Coronary artery (tissue), 2 donors: ENCODE results near the gene PVRIG.
"Not testable (repeated sequence)": the region's sequence is repeated elsewhere in the genome, so short reads cannot be mapped to it uniquely, and the experiment has no call there.

ENCODE experiments used
- DNase-seq: peaks from one replicate; pipeline ENCODE4 v3.0.0-alpha.2; 2017; ENCODE audit warnings: low spot score
- H3K27ac ChIP-seq, 2 donors: fragments of 200-600 bp; sonication (generic); one replicate each; pipeline ENCODE4 v1.5.1; 2016 to 2019
- H3K4me3 ChIP-seq: fragments of 200-600 bp; sonication (generic); 2 replicates; pipeline ENCODE4 v1.5.1; 2016; ENCODE audit warnings: mild to moderate bottlenecking, moderate library complexity
- CTCF ChIP-seq: fragments of 200-600 bp; sonication (generic); IDR thresholded peaks from one replicate; pipeline ENCODE4 v1.5.1; 2019; ENCODE audit warnings: antibody characterized with exemption

The PVRIG gene

GRCh38 chr7:100222445-100223132 lies 2.8 kb downstream of the PVRIG start:
- DNase-seq, result no peak

GRCh38 chr7:100223376-100223927 lies 3.7 kb downstream of the PVRIG start:
- not testable (repeated sequence) for H3K27ac ChIP-seq, H3K4me3 ChIP-seq, DNase-seq

More at GRCh38 chr7:100222445-100223132, 2.8 kb downstream of the PVRIG start:
- Histone ChIP-seq H3K27ac (no peak overlapping the region), H3K4me3 (no peak overlapping the region)
- no peak for TF ChIP-seq CTCF

GRCh38 chr7:100224891-100225290 lies 5.1 kb downstream of the PVRIG start:
- H3K4me3 ChIP-seq, H3K27ac ChIP-seq, DNase-seq: not testable (repeated sequence)

GRCh38 chr7:100234660-100235317 lies 15.0 kb downstream of the PVRIG start:
- DNase-seq, H3K4me3 ChIP-seq, H3K27ac ChIP-seq: not testable (repeated sequence)

GRCh38 chr7:100239975-100240374 lies 20.2 kb downstream of the PVRIG start:
- not testable (repeated sequence) for H3K4me3 ChIP-seq, DNase-seq, H3K27ac ChIP-seq

- DNase-seq, H3K4me3 ChIP-seq, H3K27ac ChIP-seq: not testable (repeated sequence)
Measured at GRCh38 chr7:100243385-100243784, 23.6 kb downstream of the PVRIG start.

GRCh38 chr7:100244988-100245605 lies 25.3 kb downstream of the PVRIG start:
- not testable (repeated sequence) for DNase-seq, H3K4me3 ChIP-seq, H3K27ac ChIP-seq

- H3K4me3 ChIP-seq, DNase-seq, H3K27ac ChIP-seq: not testable (repeated sequence)
Measured at GRCh38 chr7:100246121-100246864, 26.5 kb downstream of the PVRIG start.

- DNase-seq, H3K27ac ChIP-seq, H3K4me3 ChIP-seq: not testable (repeated sequence)
Measured at GRCh38 chr7:100246865-100247137, 27.1 kb downstream of the PVRIG start.

GRCh38 chr7:100247152-100247757 lies 27.5 kb downstream of the PVRIG start:
- no peak overlapping the region for H3K4me3 ChIP-seq
- no peak overlapping the region for H3K27ac ChIP-seq
- TF ChIP-seq CTCF, result no peak
- DNase-seq, result no peak

GRCh38 chr7:100248483-100248882 lies 28.7 kb downstream of the PVRIG start:
- no peak overlapping the region for H3K4me3 ChIP-seq
- no peak overlapping the region for H3K27ac ChIP-seq
- DNase-seq, result no peak
- no peak for TF ChIP-seq CTCF
